Measurements from ENCODE around the gene CHMP4A.

CHMP4A gene

DNA sequence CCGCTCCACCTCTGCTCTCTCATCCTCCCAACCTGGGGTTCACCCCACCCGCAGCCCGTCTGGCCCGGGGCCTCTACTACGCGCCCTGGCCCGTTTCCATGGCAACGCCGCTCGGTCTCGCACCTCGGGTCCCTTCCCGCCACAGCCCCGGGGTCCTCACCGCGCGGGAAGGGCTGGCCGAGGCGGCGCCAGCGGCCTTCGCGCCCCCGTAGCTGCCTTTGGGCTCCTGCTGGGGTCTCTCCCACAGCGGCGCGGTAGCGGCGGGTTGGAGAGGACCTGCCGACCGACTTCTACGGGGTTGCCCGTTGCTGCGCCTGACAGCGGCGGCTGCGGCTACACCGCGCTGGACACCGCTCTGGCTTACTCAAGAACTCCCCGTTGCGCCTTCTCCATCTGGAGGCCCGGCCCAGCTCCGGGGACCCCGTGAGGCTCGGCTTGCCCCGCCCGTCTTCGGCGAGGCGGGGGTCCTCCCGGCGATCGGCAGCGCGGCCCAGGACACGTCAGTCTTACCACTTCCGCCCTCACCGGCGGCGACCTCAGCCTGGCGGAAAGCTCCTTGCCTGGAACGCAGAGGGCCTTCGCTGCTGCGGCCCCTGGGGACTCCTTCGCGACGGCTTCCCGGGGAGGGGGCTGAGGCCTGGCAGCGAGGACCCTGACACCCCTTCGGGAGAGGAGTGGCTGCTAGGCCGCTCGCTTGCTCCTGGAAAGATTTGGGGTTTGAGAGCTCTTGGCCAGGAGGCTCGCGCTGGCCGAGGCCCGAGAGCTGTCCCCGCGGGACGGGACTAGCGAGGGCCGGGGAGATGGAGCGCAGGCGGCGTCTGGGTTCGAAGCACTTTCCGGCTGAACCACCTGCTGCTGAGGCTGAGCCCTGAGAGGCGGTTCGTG is 17.9 kb downstream of the CHMP4A start, which contains the start of gene TM9SF1:
TM9SF1 (minus strand) TSS at position 256 of the 885 bp plus-strand sequence. CDS start 422 bp downstream, outside the sequence.
- DNase-seq (ENCODE audit: low read depth), result peak; percentile 80

- DNase-seq (ENCODE audit: low read depth), result no peak
Observed at GRCh38 chr14:24194873-24195185, 18.5 kb downstream of the CHMP4A start.

DNA sequence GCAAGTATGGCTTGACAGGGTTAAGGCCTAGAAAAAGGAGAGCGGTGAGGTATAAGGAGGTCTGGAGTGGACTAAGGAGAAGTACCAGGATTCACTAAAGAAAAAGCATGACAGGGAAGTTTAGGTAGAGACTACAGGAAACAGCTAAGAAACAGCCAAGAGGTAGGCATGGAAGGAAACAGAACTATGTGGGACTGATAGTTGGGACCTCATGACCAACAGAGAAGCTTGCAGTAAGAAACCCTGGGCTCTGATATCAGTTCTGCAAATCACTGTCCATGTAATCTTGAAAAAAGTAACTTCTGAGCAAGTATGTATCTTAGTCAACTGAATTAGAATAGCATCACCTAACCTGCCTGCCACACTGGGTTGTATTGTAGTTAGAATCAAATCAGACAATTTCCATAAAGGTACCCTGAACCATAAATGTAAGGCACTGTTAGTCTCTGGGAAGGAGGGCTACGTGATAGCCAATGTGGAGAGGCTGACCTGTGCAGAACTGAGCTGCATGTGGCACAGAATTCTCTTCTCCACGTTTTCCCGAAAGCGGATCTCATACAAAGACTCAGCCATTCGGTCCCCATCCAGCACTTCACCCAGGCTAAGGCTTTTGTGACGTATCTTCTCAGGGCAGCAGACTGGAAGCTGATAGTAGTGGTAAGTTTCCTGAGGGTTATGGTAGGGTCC is 19.0 kb downstream of the CHMP4A start:
- DNase-seq (ENCODE audit: low read depth), result no peak

DNA sequence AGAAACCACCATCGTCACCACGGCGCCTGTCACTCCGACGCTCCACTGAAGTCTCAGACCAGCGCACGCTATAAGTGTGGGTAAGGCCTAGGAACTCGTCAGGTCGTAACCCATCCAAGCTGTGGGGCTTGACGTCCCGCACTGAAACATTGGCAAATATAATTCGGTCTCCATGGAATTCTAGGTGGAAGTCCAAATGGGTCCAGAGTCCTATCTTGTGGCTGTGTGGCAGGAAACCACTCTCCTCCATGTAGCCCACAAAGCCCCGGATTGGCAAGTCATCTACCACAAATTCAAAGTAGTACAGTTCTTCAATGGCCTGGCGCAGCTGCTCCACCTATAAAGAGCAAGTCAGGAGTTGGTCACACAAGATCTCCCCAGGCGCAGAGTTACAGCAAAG is 20.4 kb downstream of the CHMP4A start:
- no peak for DNase-seq (ENCODE audit: low read depth)

DNA sequence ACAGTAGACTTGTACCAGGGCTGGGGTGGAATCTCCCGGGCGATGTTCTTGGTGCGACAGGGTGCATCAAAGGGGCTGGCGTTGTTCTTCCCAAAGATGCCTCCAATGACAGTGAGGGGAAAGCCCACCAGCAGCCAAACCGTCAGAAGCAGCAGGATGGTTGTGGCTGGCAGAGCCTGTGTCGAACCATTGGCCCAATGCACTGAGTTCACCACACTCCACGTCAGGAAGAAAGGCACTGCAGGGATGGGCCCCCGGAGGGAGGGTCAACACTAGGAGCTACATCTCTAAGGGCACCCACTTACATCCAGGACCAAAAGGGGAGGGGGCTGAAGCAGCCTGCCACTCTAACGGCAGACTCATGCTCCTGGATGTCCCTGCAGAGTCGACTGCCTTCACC is 22.9 kb downstream of the CHMP4A start:
- DNase-seq (ENCODE audit: low read depth), result no peak

- no peak for DNase-seq (ENCODE audit: low read depth)
Observed at GRCh38 chr14:24189460-24189859, 23.8 kb downstream of the CHMP4A start.

DNA sequence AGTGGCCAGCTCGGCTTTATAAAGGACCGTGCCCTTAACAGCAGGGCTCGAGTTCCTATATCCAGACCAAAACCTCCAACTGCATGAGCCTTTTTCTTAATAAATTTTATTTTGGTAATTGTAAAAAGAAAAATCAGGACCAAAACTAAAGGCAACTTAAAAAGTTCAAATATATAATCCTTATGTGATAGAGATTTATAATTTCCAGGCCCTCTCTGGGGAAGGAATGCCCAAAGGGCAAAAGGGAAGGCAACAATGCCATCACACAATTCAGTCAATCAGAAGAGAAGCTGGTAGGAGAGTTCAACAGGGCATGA is 24.3 kb downstream of the CHMP4A start:
- DNase-seq (ENCODE audit: low read depth), result no peak

DNA sequence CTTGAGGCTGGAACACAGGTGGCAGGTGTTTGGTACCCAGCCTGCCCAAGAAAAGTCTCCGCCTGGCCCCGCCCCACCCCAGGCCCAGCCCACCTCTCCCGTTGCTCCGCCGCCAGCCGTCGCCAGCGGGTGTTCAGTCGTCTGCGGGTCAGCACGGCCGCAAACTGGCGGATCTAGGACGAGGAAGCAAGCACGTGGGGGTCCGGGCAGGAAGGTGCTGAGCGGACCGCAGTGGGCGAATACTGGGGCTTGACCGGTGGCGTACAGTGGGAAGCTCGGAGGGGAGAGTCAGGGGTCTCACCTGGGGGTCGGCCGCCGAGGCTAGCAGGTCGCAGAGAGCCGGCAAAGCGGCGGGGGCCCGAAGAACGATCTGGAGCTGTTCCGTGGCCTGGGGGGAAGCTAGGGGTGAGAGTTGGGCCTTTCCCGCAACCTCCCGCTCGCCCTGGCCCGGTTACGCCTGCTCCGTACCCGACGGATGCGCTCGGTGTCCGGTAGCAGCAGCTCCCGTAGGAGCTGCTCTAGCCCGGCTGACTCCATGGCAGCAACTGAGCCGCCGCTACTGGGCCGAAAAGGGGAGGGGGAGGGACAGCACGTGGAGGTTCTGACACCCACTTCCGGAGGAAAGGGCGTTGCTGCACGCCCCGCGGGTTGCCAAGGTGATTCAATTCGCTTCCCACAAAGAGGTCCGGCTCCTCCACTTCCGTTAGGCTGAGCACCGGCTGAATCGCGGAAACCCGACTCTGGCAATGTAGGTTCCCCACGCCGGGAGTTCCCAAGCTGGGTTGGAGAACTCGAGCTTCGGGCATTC is 24.8 kb downstream of the CHMP4A start, which contains the start of gene IPO4:
IPO4 (minus strand) TSS at position 566 of the 808 bp plus-strand sequence; CDS start at position 537, 29 bp downstream.
- peak; percentile 94 for DNase-seq (ENCODE audit: low read depth)

GRCh38 chr14:24187539-24187915 is 25.8 kb downstream of the CHMP4A start:
- DNase-seq (ENCODE audit: low read depth), result no peak

GRCh38 chr14:24186831-24187538 is 26.3 kb downstream of the CHMP4A start:
- DNase-seq (ENCODE audit: low read depth), result no peak

- no peak for DNase-seq (ENCODE audit: low read depth)
Observed at GRCh38 chr14:24185741-24186140, 27.5 kb downstream of the CHMP4A start.

- DNase-seq (ENCODE audit: low read depth), result no peak
Observed at GRCh38 chr14:24185026-24185425, 28.3 kb downstream of the CHMP4A start.

DNA sequence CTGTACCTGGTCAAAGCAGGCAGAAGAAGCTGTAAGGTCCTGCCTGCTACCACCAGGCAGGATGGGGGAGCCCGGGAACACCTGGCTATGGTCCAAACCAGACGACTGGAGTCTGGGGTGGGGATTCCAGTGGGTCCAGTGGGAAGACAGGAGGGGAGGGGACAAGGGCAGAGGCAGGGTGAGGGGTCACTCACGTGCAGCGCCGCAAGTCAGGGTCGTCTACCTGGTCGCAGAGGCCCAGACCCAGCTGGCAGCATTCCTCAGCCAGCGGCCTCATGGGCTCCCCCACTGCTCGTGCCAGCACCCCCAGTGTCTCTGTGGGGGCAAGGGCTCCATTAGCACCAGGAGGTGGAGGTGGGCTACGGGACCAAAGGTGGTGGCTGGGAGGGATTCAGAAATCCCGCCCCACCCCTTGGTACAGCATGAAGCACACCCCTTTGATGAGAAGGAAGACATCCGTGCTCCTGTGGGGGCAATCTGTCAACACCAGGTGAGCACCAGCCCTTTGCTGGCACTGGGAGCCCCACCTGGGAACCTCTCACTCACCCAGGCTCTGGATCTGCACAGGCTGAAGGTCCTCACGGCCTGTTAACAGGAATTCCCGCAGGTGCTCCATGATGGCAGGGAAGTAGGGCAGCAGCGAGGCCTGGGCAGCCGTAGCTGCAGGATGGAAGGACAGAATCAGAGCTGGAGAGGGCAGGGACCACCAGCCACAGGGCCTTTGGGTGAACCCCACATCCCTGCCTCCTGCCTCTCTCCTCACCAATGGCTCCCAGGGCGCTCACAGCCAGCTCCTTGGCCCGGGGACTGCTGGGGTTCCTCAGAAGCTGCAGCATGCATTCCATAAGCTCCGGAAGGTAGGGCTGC is 29.0 kb downstream of the CHMP4A start:
- DNase-seq (ENCODE audit: low read depth), result no peak

GRCh38 chr14:24183014-24183481 is 30.2 kb downstream of the CHMP4A start:
- DNase-seq (ENCODE audit: low read depth), result no peak

GRCh38 chr14:24182110-24182882 is 31.0 kb downstream of the CHMP4A start:
- no peak for DNase-seq (ENCODE audit: low read depth)

GRCh38 chr14:24181371-24182077 is 31.8 kb downstream of the CHMP4A start:
- DNase-seq (ENCODE audit: low read depth), result no peak

- no peak for DNase-seq (ENCODE audit: low read depth)
Observed at GRCh38 chr14:24179961-24180796, 33.1 kb downstream of the CHMP4A start.

DNA sequence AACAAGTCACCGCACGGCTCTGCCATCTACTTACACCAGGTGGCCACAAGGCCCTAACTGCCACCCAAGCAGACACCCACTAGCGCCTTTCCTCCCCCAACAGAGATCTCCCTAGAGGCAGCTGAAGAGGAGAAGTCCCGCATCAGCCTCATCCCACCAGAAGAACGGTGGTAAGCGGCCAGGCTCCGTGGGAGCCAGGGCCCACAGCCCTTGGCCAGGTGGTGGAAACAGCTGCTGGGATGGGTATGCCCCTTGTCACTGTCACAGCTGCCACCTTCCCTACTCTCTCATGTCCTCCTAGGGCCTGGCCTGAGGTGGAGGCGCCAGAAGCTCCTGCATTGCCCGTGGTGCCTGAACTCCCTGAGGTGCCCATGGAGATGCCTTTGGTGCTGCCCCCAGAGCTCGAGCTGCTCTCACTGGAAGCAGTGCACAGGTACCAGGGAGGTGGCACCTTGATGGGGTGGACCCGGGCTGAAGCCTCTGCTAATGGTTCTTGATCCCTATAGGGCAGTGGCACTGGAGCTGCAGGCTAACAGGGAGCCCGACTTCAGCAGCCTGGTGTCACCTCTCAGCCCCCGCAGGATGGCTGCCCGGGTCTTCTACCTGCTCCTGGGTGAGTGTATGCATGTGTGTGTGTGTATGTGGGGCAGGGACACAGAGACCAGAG is 33.9 kb downstream of the CHMP4A start:
- DNase-seq (ENCODE audit: low read depth), result no peak

All from T-helper 22 cell (primary cell).